Measurements from ENCODE around the gene ASIC5.

The ASIC5 gene

DNA sequence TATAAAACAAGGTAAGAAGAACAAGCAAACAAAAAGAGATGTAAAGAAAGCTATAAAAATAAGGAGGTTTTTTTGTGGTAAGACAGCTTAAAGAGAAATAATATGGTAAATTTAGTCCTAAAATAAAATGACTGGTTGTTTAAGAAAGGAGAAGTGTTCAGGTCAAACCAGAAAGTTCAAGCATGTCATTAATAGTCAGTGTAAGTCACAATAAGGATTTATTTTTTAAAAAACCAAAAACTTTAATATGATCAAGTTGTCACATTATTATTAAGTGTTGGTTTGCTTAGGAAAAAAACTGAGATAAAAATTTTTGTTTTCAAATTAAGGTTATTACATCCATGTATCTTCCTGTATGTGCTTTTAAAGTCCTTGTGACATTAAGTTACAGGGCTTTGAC lies 19.1 kb downstream of the ASIC5 start:
- H3K4me2 ChIP-seq (ENCODE audit: low read depth, low read length, poor library complexity, severe bottlenecking): no peak overlapping the region
- H3K9me2 ChIP-seq (replicated peaks; ENCODE audit: insufficient read depth, low read length): no peaks in the 10 kb centered on the region
- H3K9ac ChIP-seq (ENCODE audit: low read length): no peak overlapping the region
- H2AFZ ChIP-seq (ENCODE audit: low read depth, low read length, severe bottlenecking): no peak overlapping the region
- H3K4me3 ChIP-seq (ENCODE audit: insufficient read depth, low read length, poor library complexity, severe bottlenecking): no peak overlapping the region
- H3K79me2 ChIP-seq (ENCODE audit: insufficient read depth, low read length): no peaks in the 10 kb centered on the region
- TF ChIP-seq EZH2phosphoT487 (conservative IDR thresholded peaks at IDR 0.05; ENCODE audit: low read length): no peak
- TF ChIP-seq, protein P1, sequence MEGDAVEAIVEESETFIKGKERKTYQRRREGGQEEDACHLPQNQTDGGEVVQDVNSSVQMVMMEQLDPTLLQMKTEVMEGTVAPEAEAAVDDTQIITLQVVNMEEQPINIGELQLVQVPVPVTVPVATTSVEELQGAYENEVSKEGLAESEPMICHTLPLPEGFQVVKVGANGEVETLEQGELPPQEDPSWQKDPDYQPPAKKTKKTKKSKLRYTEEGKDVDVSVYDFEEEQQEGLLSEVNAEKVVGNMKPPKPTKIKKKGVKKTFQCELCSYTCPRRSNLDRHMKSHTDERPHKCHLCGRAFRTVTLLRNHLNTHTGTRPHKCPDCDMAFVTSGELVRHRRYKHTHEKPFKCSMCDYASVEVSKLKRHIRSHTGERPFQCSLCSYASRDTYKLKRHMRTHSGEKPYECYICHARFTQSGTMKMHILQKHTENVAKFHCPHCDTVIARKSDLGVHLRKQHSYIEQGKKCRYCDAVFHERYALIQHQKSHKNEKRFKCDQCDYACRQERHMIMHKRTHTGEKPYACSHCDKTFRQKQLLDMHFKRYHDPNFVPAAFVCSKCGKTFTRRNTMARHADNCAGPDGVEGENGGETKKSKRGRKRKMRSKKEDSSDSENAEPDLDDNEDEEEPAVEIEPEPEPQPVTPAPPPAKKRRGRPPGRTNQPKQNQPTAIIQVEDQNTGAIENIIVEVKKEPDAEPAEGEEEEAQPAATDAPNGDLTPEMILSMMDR (IDR thresholded peaks at IDR 0.05; ENCODE audit: insufficient read depth, low read length, poor library complexity, severe bottlenecking): no peak
- no peaks in the 10 kb centered on the region for H3K27me3 ChIP-seq (ENCODE audit: low read length)
- no peaks in the 10 kb centered on the region for H4K20me1 ChIP-seq (ENCODE audit: low read depth, low read length)
- no peaks in the 10 kb centered on the region for H3F3A ChIP-seq (ENCODE audit: insufficient read depth)
- H3K27ac ChIP-seq (ENCODE audit: low read depth, low read length): no peak overlapping the region
- H3K36me3 ChIP-seq (ENCODE audit: low read length): no peaks in the 10 kb centered on the region
- no peaks in the 10 kb centered on the region for H3K9me3 ChIP-seq (ENCODE audit: insufficient read depth, low read length)

DNA sequence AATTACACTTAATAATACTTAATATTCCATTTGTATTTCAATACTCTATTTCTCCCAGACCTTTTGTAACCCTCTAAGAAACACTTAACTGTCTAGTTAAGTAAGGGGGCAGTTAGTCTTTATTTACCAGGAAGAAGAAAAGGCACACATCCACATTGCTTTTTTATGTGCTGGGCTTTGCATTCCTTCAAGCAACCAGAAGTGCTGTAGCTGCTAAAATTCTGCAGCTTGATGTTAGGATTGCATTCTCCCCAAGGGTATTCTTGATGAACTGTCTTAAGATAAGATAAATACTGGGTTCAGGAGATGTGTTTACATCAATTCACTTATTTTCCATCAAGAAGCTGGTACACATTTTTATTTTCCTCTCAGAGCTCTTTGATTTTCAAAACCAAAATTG lies 24.0 kb downstream of the ASIC5 start:
- TF ChIP-seq, protein P1 (IDR thresholded peaks at IDR 0.05; ENCODE audit: insufficient read depth, low read length, poor library complexity, severe bottlenecking): no peak
- TF ChIP-seq EZH2phosphoT487 (conservative IDR thresholded peaks at IDR 0.05; ENCODE audit: low read length): no peak
- H4K20me1 ChIP-seq (ENCODE audit: low read depth, low read length): no peaks in the 10 kb centered on the region
- no peak overlapping the region for H3K27ac ChIP-seq (ENCODE audit: low read depth, low read length)
- no peaks in the 10 kb centered on the region for H3K9me3 ChIP-seq (ENCODE audit: insufficient read depth, low read length)
- no peak overlapping the region for H3K4me3 ChIP-seq (ENCODE audit: insufficient read depth, low read length, poor library complexity, severe bottlenecking)
- H3K9me2 ChIP-seq (replicated peaks; ENCODE audit: insufficient read depth, low read length): no peaks in the 10 kb centered on the region
- no peaks in the 10 kb centered on the region for H3K79me2 ChIP-seq (ENCODE audit: insufficient read depth, low read length)
- H3K27me3 ChIP-seq (ENCODE audit: low read length): no peaks in the 10 kb centered on the region; the same call in 1 of the 2 replicates
- H3K9ac ChIP-seq (ENCODE audit: low read length): no peak overlapping the region
- no peak overlapping the region for H2AFZ ChIP-seq (ENCODE audit: low read depth, low read length, severe bottlenecking)
- no peak overlapping the region for H3K4me2 ChIP-seq (ENCODE audit: low read depth, low read length, poor library complexity, severe bottlenecking)
- H3K36me3 ChIP-seq (ENCODE audit: low read length): no peaks in the 10 kb centered on the region
- no peaks in the 10 kb centered on the region for H3F3A ChIP-seq (ENCODE audit: insufficient read depth)

DNA sequence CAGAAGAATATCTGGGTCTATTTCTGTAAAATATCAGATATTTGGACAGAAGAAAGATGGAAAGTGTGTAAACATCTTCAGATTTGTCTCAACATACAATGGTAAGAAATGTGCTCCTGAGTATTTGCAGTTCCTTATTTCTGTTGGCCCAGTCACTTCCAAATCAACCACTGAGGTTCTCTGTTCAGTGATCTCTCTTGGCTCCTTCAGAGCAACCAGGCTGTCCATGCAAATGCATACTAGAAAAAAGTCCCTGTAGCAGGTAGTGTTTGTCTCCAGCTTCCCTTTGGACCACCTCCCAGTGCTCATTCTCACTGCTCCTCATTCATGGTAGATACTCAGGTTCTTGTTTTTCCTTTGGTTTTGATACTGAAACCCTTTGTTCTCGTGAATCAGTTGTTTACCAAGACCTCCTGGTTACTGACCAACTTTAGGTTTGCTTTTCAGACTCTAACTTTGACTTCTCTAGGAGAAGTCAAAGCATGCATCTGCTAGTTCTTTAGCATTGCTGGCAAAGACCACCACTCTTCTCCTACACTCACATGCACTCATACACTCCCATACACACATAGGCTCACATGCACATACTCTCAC lies 28.8 kb downstream of the ASIC5 start:
- Histone ChIP-seq H3K79me2 (ENCODE audit: insufficient read depth, low read length) (no peaks in the 10 kb centered on the region), H3K4me3 (ENCODE audit: insufficient read depth, low read length, poor library complexity, severe bottlenecking) (no peak overlapping the region), H3F3A (ENCODE audit: insufficient read depth) (no peaks in the 10 kb centered on the region), H3K9ac (ENCODE audit: low read length) (no peak overlapping the region), H3K27me3 (ENCODE audit: low read length) (no peaks in the 10 kb centered on the region; the same call in 1 of the 2 replicates), H3K9me3 (ENCODE audit: insufficient read depth, low read length) (no peaks in the 10 kb centered on the region), H3K4me2 (ENCODE audit: low read depth, low read length, poor library complexity, severe bottlenecking) (no peak overlapping the region), H3K27ac (ENCODE audit: low read depth, low read length) (no peak overlapping the region), H2AFZ (ENCODE audit: low read depth, low read length, severe bottlenecking) (no peak overlapping the region), H4K20me1 (ENCODE audit: low read depth, low read length) (no peaks in the 10 kb centered on the region), H3K36me3 (ENCODE audit: low read length) (no peaks in the 10 kb centered on the region), H3K9me2 (replicated peaks; ENCODE audit: insufficient read depth, low read length) (no peaks in the 10 kb centered on the region)
- no peak for TF ChIP-seq EZH2phosphoT487 (conservative IDR thresholded peaks at IDR 0.05; ENCODE audit: low read length)
- TF ChIP-seq, protein P1 (IDR thresholded peaks at IDR 0.05; ENCODE audit: insufficient read depth, low read length, poor library complexity, severe bottlenecking): no peak

Data from SU-DHL-6 (cell line).